Parathyroid adenoma (tissue), 2 donors: ENCODE data around the gene CLCN7.
"Not testable (repeated sequence)": the region's sequence is repeated elsewhere in the genome, so short reads cannot be mapped to it uniquely, and the experiment has no call there.

ENCODE experiments used
- H2AFZ ChIP-seq: fragments of 300-600 bp; sonication (generic); one replicate; pipeline ENCODE4 v1.7.0; 2017; ENCODE audit warnings: antibody characterized with exemption, mild to moderate bottlenecking
- H3K27ac ChIP-seq: fragments of 300-600 bp; sonication (generic); one replicate; pipeline ENCODE4 v1.7.0; 2017
- H3K27me3 ChIP-seq: fragments of 300-600 bp; sonication (generic); one replicate; pipeline ENCODE4 v1.7.0; 2017; ENCODE audit warnings: low read length; ENCODE audit not compliant: control insufficient read depth, insufficient read depth
- H3K36me3 ChIP-seq: fragments of 300-600 bp; sonication (generic); one replicate; pipeline ENCODE4 v1.7.0; 2017; ENCODE audit warnings: low read length; ENCODE audit not compliant: control insufficient read depth, insufficient read depth
- H3K4me1 ChIP-seq: fragments of 300-600 bp; sonication (generic); one replicate; pipeline ENCODE4 v1.7.0; 2017; ENCODE audit warnings: control low read depth
- H3K4me2 ChIP-seq: fragments of 300-600 bp; sonication (generic); one replicate; pipeline ENCODE4 v1.7.0; 2017; ENCODE audit warnings: low read length
- H3K4me3 ChIP-seq: fragments of 300-600 bp; sonication (generic); one replicate; pipeline ENCODE4 v1.7.0; 2017; ENCODE audit warnings: low read depth, low read length
- H3K79me2 ChIP-seq: fragments of 300-600 bp; sonication (generic); one replicate; pipeline ENCODE4 v1.7.0; 2017; ENCODE audit warnings: control low read depth
- H3K9ac ChIP-seq: fragments of 300-600 bp; sonication (generic); one replicate; pipeline ENCODE4 v1.7.0; 2017; ENCODE audit warnings: mild to moderate bottlenecking
- H3K9me3 ChIP-seq: fragments of 300-600 bp; sonication (generic); one replicate; pipeline ENCODE4 v1.7.0; 2017; ENCODE audit warnings: low read length; ENCODE audit not compliant: control insufficient read depth
- TF ChIP-seq, protein P1 (sequence below): fragments of 300-600 bp; sonication (generic); IDR thresholded peaks from one replicate; pipeline ENCODE4 v1.7.0; 2017; ENCODE audit warnings: antibody characterized with exemption, mild to moderate bottlenecking
- donor health status: primary hyperparathyroidism.

Gene CLCN7

DNA sequence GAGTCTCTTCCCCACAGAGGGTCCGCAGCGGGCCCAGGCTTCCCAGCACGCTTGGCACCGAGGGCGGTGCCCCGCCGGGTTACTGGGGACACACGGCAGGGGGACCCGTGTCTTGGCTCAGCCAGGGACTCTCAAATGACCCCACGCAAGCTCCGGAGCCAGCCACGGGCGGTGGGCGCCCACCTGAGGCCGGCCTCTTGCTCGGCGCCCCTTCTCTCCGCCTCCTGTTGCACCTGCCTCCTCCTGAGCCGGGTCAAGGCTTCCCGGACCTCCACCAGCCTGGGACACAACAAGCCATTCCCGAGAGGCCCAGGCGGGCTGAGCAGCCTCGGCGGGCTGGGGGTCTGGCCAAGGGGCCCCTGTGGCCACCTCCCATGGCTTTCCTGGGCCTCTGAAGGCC lies 32.1 kb downstream of the CLCN7 start:
- Histone ChIP-seq H3K4me3 (no peak overlapping the region), H3K9me3 (no peaks in the 10 kb centered on the region), H3K36me3 (no peaks in the 10 kb centered on the region), H3K4me2 (no peak overlapping the region), H3K4me1 (no peaks in the 10 kb centered on the region), H3K9ac (no peak overlapping the region), H3K79me2 (no peaks in the 10 kb centered on the region), H3K27ac (no peak overlapping the region), H2AFZ (no peak overlapping the region), H3K27me3 (no peaks in the 10 kb centered on the region)
- TF ChIP-seq, protein P1, sequence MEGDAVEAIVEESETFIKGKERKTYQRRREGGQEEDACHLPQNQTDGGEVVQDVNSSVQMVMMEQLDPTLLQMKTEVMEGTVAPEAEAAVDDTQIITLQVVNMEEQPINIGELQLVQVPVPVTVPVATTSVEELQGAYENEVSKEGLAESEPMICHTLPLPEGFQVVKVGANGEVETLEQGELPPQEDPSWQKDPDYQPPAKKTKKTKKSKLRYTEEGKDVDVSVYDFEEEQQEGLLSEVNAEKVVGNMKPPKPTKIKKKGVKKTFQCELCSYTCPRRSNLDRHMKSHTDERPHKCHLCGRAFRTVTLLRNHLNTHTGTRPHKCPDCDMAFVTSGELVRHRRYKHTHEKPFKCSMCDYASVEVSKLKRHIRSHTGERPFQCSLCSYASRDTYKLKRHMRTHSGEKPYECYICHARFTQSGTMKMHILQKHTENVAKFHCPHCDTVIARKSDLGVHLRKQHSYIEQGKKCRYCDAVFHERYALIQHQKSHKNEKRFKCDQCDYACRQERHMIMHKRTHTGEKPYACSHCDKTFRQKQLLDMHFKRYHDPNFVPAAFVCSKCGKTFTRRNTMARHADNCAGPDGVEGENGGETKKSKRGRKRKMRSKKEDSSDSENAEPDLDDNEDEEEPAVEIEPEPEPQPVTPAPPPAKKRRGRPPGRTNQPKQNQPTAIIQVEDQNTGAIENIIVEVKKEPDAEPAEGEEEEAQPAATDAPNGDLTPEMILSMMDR = no peak

DNA sequence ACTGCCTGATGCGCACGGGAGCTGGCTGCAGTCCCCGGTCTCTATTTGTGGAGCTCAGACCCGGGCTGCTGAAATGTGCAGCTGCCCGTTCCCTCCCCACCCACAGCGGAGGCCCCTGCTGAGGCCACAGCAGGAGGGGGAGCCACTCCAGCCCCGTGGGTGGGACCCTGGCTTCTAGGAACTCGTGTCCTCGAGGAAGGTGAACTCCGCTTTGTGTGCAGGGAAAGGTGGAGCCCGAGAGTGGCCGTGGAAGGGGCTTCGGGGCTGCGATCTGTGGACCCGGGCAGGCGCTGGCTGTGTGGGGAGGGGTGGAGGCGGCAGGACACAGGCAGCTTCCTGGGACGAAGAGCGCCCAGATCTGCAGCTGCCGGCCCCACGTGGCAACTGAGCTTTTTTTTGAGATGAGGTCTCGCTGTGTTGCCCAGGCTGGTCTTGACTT lies 33.4 kb downstream of the CLCN7 start:
- H2AFZ ChIP-seq = no peak overlapping the region
- H3K79me2 ChIP-seq = no peaks in the 10 kb centered on the region
- no peaks in the 10 kb centered on the region for H3K4me1 ChIP-seq
- no peaks in the 10 kb centered on the region for H3K36me3 ChIP-seq
- H3K27ac ChIP-seq = no peak overlapping the region
- TF ChIP-seq, protein P1 = no peak
- no peak overlapping the region for H3K4me3 ChIP-seq
- H3K9ac ChIP-seq = no peak overlapping the region
- H3K4me2 ChIP-seq = no peak overlapping the region
- no peaks in the 10 kb centered on the region for H3K9me3 ChIP-seq
- no peaks in the 10 kb centered on the region for H3K27me3 ChIP-seq

- H2AFZ ChIP-seq, H3K9ac ChIP-seq, H3K4me3 ChIP-seq, H3K9me3 ChIP-seq, H3K27me3 ChIP-seq, H3K27ac ChIP-seq, H3K4me2 ChIP-seq, H3K79me2 ChIP-seq, H3K4me1 ChIP-seq, H3K36me3 ChIP-seq: not testable (repeated sequence)
Measured at GRCh38 chr16:1439699-1440074, 35.1 kb downstream of the CLCN7 start.

DNA sequence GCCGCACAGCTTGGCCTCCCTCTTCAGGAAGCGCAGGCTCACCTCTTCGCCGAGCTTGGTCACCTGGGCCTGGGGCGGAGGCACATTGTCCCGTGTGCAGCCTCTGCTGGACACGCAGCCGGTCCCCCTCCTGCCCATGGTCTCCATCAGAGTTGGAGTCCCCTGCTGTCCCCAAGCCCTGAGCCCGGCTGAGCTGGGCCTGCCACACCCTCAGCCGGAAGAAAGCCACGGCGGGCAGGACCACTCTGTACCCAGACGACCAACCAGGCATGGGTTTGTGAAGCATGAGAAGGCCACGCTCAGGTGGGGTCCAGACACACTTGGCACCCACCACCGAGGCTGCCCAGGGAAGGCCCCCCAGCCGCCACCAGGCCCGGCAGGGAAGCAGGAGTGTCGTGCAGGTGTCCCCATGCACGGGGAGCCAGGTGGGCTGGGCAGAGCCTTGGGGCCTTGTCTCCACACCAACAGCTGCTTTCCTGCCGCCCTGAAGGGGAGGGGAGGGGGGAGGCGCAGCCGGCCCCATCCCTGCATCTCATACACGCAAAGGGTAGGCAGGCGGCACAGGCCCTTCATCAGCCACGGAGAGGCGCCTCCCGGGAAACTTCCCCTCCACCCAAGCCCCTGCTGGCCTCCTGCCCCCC lies 35.6 kb downstream of the CLCN7 start:
- H3K4me3 ChIP-seq = no peak overlapping the region
- no peak overlapping the region for H3K4me2 ChIP-seq
- H3K4me1 ChIP-seq = no peaks in the 10 kb centered on the region
- TF ChIP-seq, protein P1 = no peak
- no peak overlapping the region for H3K9ac ChIP-seq
- no peak overlapping the region for H2AFZ ChIP-seq
- H3K79me2 ChIP-seq = no peaks in the 10 kb centered on the region
- no peaks in the 10 kb centered on the region for H3K36me3 ChIP-seq
- H3K9me3 ChIP-seq = no peaks in the 10 kb centered on the region
- H3K27ac ChIP-seq = no peak overlapping the region
- H3K27me3 ChIP-seq = no peaks in the 10 kb centered on the region

DNA sequence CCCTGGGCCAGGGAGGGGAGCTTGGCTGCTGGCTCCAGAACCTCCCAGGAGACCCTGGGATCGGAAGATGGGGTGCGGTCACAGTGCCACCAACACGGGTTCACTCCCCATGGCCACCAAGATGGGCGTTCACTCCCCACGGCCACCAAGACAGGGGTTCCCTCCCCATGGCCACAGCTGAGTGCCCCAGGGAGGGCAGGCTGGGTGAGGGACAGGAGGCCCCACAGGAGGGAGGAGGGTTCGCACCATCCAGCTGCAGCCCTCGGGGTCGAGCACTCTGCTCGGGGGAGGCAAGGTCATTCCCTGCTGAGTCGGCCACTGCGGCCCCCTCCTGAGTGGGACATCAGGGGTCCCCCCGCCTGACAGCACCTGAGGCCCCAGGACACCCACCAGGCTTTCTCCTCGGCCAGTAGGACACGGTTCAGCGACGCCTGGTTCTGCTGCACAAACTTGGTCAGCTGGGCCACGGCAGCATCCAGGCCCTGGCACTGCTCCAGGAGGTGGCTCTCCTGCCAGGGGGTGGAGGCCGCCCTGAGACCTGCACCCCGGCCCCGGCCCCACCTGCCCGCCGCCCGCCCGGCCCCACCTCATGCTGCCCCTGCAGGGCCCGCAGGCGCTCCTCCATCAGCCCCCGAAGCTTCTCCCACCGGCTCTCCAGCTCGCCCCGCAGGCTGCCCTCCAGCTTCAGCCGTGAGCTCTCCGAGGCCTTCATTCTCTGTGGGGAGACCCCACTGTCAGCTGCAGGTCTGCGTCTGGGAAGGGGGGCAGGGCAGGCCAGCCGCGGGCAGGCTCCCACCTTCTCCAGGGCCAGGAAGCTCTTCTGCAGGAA lies 36.4 kb downstream of the CLCN7 start:
- H3K27ac ChIP-seq = no peak overlapping the region
- no peaks in the 10 kb centered on the region for H3K9me3 ChIP-seq
- no peak overlapping the region for H2AFZ ChIP-seq
- no peak overlapping the region for H3K4me2 ChIP-seq
- H3K79me2 ChIP-seq = no peaks in the 10 kb centered on the region
- no peaks in the 10 kb centered on the region for H3K4me1 ChIP-seq
- H3K9ac ChIP-seq = no peak overlapping the region
- H3K4me3 ChIP-seq = no peak overlapping the region
- TF ChIP-seq, protein P1 = no peak
- H3K36me3 ChIP-seq = no peaks in the 10 kb centered on the region
- H3K27me3 ChIP-seq = no peaks in the 10 kb centered on the region
